HepG2 (cell line): ENCODE results near the gene AP1G1. TPM values are rescaled to one million over a fixed set of nuclear protein-coding genes. Genes with fewer than 3 reads are reported as not detected.

ENCODE experiments used
- CHD2 ChIP-seq: IDR thresholded peaks from 2 replicates; pipeline ENCODE4 v1.6.1; 2011; ENCODE audit warnings: low read depth, low read length, improper control_type of control experiment
- HDAC6 ChIP-seq: fragments of 200-600 bp; sonication (generic); IDR thresholded peaks from 2 replicates; pipeline ENCODE4 v1.7.0; 2017; ENCODE audit warnings: mild to moderate bottlenecking, antibody characterized with exemption, low read length, low read depth
- HMG20A ChIP-seq: IDR thresholded peaks from 2 replicates; pipeline ENCODE4 v1.6.1; 2016; ENCODE audit warnings: borderline replicate concordance
- IRF2 ChIP-seq: IDR thresholded peaks from 2 replicates; pipeline ENCODE4 v1.6.1; 2018; ENCODE audit warnings: missing genetic modification reagents, missing compliant biosample characterization
- KLF11 ChIP-seq: IDR thresholded peaks from 2 replicates; pipeline ENCODE4 v1.6.1; 2016; ENCODE audit warnings: missing compliant biosample characterization
- MEIS1 ChIP-seq: sonication (generic); formaldehyde crosslinking; IDR thresholded peaks from 2 replicates; pipeline ENCODE4 v1.9.0; 2021; ENCODE audit warnings: mild to moderate bottlenecking, missing genetic modification reagents, moderate library complexity, borderline replicate concordance
- THYN1 ChIP-seq: sonication (generic); formaldehyde crosslinking; IDR thresholded peaks from 2 replicates; pipeline ENCODE4 v1.8.1; 2023; ENCODE audit warnings: low read depth, mild to moderate bottlenecking, moderate library complexity, missing genetic modification reagents, borderline replicate concordance
- ZMYM2 ChIP-seq: sonication (generic); formaldehyde crosslinking; IDR thresholded peaks from 2 replicates; pipeline ENCODE4 v1.8.0; 2022; ENCODE audit warnings: mild to moderate bottlenecking, missing genetic modification reagents
- ZNF24 ChIP-seq: fragments of 450-650 bp; IDR thresholded peaks from 2 replicates; pipeline ENCODE4 v1.6.1; 2017; ENCODE audit warnings: antibody characterized with exemption, mild to moderate bottlenecking
- ZNF652 ChIP-seq: IDR thresholded peaks from 2 replicates; pipeline ENCODE4 v1.6.1; 2016; ENCODE audit warnings: low read depth, borderline replicate concordance
- polyA plus RNA-seq, 8 experiments: library from polyadenylated mRNA; depleted of rRNA in 3 of 8; stranded (reverse) in 7 of 8; unstranded in 1 of 8; fragments of >200 nt; fragmentation: Illumina TruSeq in 4 of 8; extraction: Trizol in 4 of 8; gene quantifications; 2 replicates each; pipeline versions ENCODE4 v1.2.1 to v1.2.3, GENCODE V29; 2011 to 2016; ENCODE audit warnings: low read depth in 4 of 8, missing spikeins in 1 of 8, mixed read lengths in 1 of 8; ENCODE audit not compliant: insufficient read depth in 1 of 8
- total RNA-seq, 5 experiments: library from RNA; depleted of rRNA; stranded (reverse); fragments of >200 nt; fragmentation: Illumina TruSeq; extraction: Trizol; gene quantifications; 2 replicates each; pipeline ENCODE4 v1.2.3, GENCODE V29; 2016; ENCODE audit warnings: low read depth in 1 of 5
- TF ChIP-seq, protein P1 (sequence below): sonication (generic); formaldehyde crosslinking; IDR thresholded peaks from 2 replicates; pipeline ENCODE4 v1.8.0; 2022; ENCODE audit warnings: mild to moderate bottlenecking, missing genetic modification reagents, borderline replicate concordance
- TF ChIP-seq, protein P2 (sequence below): sonication (generic); formaldehyde crosslinking; IDR thresholded peaks from 2 replicates; pipeline ENCODE4 v1.4.0; 2020; ENCODE audit warnings: low read depth, missing genetic modification reagents
- TF ChIP-seq, protein P3 (sequence below): IDR thresholded peaks from 2 replicates; pipeline ENCODE4 v1.6.1; 2016; ENCODE audit warnings: low read depth, borderline replicate concordance
- TF ChIP-seq, protein P4 (sequence below): sonication (generic); formaldehyde crosslinking; IDR thresholded peaks from 2 replicates; pipeline ENCODE4 v1.4.0; 2020; ENCODE audit warnings: low read depth, mild to moderate bottlenecking, missing genetic modification reagents
- TF ChIP-seq, protein P5 (sequence below): sonication (generic); formaldehyde crosslinking; IDR thresholded peaks from 2 replicates; pipeline ENCODE4 v1.4.0; 2020; ENCODE audit warnings: mild to moderate bottlenecking, missing genetic modification reagents
- TF ChIP-seq, protein P6 (sequence below): sonication (generic); formaldehyde crosslinking; IDR thresholded peaks from 2 replicates; pipeline ENCODE4 v1.5.1; 2020; ENCODE audit warnings: mild to moderate bottlenecking, missing genetic modification reagents, borderline replicate concordance

The AP1G1 gene
- total and polyA plus RNA-seq, 2 of the 13 experiments (the other 11 are each of a cell fraction or from before 2014, with no cell fraction given): 62.2 to 66.2 TPM

DNA sequence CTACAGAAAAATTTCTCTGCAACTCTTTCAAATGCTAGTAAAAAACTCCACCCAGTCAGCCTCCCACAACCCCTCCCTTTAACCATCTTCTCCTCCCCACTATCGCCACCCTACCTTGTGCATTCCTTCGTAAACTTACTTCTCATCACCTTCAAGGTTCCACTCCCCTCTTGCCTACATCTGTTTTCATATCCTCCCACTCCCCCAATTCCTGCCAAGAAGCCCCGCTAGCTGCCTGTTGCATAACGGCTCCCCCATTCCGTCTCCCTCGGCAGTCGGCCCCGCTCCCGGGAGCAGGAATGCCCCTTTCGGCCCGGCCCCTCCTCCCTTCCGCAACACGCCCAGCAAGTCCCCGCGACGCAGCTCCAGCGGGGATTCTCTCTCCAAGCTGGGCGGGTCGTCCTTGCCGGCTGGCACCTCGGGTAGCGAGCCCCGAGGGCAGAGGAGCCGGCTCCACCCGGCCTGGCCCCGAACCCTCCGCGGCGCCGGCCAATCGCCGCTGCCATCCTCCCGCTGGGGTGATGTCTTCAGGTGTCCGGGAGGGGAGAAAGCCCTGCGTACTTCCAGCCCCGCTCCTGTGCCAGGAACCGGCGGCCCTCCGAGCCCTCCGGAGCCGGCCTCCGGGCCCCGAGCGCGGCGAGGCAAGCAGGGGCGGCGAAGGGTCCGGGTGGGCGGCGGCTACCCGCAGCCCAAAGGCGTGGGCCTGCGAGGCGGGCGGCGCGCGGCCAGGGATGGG lies 85.7 kb downstream of the AP1G1 start (continued):
- TF ChIP-seq, protein P1, sequence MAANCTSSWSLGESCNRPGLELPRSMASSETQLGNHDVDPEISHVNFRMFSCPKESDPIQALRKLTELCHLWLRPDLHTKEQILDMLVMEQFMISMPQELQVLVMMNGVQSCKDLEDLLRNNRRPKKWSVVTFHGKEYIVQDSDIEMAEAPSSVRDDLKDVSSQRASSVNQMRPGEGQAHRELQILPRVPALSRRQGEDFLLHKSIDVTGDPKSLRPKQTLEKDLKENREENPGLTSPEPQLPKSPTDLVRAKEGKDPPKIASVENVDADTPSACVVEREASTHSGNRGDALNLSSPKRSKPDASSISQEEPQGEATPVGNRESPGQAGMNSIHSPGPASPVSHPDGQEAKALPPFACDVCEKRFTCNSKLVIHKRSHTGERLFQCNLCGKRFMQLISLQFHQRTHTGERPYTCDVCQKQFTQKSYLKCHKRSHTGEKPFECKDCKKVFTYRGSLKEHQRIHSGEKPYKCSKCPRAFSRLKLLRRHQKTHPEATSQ (CRISPR knock-in tag): no peak
- TF ChIP-seq THYN1 (no peak), IRF2 (CRISPR knock-in tag) (peak; percentile 42; the same call in 1 of the 2 replicates), ZNF652 (CRISPR knock-in tag) (no peak), HDAC6 (no peak), HMG20A (CRISPR knock-in tag) (no peak), KLF11 (CRISPR knock-in tag) (peak; percentile 48; the same call in 1 of the 2 replicates), ZMYM2 (CRISPR knock-in tag) (no peak), MEIS1 (CRISPR knock-in tag) (no peak; the same call in 1 of the 2 replicates), ZNF24 (no peak), CHD2 (no peak)
- TF ChIP-seq, protein P2, sequence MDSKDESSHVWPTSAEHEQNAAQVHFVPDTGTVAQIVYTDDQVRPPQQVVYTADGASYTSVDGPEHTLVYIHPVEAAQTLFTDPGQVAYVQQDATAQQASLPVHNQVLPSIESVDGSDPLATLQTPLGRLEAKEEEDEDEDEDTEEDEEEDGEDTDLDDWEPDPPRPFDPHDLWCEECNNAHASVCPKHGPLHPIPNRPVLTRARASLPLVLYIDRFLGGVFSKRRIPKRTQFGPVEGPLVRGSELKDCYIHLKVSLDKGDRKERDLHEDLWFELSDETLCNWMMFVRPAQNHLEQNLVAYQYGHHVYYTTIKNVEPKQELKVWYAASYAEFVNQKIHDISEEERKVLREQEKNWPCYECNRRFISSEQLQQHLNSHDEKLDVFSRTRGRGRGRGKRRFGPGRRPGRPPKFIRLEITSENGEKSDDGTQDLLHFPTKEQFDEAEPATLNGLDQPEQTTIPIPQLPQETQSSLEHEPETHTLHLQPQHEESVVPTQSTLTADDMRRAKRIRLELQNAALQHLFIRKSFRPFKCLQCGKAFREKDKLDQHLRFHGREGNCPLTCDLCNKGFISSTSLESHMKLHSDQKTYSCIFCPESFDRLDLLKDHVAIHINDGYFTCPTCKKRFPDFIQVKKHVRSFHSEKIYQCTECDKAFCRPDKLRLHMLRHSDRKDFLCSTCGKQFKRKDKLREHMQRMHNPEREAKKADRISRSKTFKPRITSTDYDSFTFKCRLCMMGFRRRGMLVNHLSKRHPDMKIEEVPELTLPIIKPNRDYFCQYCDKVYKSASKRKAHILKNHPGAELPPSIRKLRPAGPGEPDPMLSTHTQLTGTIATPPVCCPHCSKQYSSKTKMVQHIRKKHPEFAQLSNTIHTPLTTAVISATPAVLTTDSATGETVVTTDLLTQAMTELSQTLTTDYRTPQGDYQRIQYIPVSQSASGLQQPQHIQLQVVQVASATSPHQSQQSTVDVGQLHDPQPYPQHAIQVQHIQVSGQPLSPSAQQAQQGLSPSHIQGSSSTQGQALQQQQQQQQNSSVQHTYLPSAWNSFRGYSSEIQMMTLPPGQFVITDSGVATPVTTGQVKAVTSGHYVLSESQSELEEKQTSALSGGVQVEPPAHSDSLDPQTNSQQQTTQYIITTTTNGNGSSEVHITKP (CRISPR knock-in tag): no peak
- TF ChIP-seq, protein P3, sequence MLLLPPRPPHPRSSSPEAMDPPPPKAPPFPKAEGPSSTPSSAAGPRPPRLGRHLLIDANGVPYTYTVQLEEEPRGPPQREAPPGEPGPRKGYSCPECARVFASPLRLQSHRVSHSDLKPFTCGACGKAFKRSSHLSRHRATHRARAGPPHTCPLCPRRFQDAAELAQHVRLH (CRISPR knock-in tag): no peak
- TF ChIP-seq, protein P4, sequence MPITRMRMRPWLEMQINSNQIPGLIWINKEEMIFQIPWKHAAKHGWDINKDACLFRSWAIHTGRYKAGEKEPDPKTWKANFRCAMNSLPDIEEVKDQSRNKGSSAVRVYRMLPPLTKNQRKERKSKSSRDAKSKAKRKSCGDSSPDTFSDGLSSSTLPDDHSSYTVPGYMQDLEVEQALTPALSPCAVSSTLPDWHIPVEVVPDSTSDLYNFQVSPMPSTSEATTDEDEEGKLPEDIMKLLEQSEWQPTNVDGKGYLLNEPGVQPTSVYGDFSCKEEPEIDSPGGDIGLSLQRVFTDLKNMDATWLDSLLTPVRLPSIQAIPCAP (CRISPR knock-in tag): no peak
- TF ChIP-seq, protein P5, sequence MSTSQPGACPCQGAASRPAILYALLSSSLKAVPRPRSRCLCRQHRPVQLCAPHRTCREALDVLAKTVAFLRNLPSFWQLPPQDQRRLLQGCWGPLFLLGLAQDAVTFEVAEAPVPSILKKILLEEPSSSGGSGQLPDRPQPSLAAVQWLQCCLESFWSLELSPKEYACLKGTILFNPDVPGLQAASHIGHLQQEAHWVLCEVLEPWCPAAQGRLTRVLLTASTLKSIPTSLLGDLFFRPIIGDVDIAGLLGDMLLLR (CRISPR knock-in tag): peak; percentile 29; the same call in 1 of the 2 replicates
- TF ChIP-seq, protein P6, sequence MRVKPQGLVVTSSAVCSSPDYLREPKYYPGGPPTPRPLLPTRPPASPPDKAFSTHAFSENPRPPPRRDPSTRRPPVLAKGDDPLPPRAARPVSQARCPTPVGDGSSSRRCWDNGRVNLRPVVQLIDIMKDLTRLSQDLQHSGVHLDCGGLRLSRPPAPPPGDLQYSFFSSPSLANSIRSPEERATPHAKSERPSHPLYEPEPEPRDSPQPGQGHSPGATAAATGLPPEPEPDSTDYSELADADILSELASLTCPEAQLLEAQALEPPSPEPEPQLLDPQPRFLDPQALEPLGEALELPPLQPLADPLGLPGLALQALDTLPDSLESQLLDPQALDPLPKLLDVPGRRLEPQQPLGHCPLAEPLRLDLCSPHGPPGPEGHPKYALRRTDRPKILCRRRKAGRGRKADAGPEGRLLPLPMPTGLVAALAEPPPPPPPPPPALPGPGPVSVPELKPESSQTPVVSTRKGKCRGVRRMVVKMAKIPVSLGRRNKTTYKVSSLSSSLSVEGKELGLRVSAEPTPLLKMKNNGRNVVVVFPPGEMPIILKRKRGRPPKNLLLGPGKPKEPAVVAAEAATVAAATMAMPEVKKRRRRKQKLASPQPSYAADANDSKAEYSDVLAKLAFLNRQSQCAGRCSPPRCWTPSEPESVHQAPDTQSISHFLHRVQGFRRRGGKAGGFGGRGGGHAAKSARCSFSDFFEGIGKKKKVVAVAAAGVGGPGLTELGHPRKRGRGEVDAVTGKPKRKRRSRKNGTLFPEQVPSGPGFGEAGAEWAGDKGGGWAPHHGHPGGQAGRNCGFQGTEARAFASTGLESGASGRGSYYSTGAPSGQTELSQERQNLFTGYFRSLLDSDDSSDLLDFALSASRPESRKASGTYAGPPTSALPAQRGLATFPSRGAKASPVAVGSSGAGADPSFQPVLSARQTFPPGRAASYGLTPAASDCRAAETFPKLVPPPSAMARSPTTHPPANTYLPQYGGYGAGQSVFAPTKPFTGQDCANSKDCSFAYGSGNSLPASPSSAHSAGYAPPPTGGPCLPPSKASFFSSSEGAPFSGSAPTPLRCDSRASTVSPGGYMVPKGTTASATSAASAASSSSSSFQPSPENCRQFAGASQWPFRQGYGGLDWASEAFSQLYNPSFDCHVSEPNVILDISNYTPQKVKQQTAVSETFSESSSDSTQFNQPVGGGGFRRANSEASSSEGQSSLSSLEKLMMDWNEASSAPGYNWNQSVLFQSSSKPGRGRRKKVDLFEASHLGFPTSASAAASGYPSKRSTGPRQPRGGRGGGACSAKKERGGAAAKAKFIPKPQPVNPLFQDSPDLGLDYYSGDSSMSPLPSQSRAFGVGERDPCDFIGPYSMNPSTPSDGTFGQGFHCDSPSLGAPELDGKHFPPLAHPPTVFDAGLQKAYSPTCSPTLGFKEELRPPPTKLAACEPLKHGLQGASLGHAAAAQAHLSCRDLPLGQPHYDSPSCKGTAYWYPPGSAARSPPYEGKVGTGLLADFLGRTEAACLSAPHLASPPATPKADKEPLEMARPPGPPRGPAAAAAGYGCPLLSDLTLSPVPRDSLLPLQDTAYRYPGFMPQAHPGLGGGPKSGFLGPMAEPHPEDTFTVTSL: no peak
